K562 (cell line): Measurements from ENCODE around the gene MMEL1. TPM values are rescaled to one million over a fixed set of nuclear protein-coding genes. Genes with fewer than 3 reads are reported as not detected.

Source experiments
- EHMT2 ChIP-seq: fragments of 450-650 bp; IDR thresholded peaks from 2 replicates; pipeline ENCODE4 v1.6.1; 2018; ENCODE audit warnings: antibody characterized with exemption
- PCBP1 ChIP-seq: fragments of 200-400 bp; formaldehyde crosslinking; IDR thresholded peaks from 2 replicates; pipeline ENCODE4 v1.6.1; 2018; ENCODE audit warnings: mild to moderate bottlenecking, low read depth, low read length; ENCODE audit not compliant: poor library complexity, severe bottlenecking
- polyA plus RNA-seq, 8 experiments: library from polyadenylated mRNA; depleted of rRNA in 4 of 8; stranded (reverse) in 5 of 8; unstranded in 3 of 8; fragments of >200 nt; fragmentation: Nextera tagmentation in 2 of 8; fragmentation: Illumina TruSeq in 1 of 8; extraction: Ambion mirVana in 2 of 8; extraction: Trizol in 1 of 8; gene quantifications; 2 replicates each; pipeline versions ENCODE4 v1.2.1 to v1.2.3, GENCODE V29; 2011 to 2014; ENCODE audit warnings: inconsistent platforms in 1 of 8, missing spikeins in 1 of 8
- total RNA-seq, 7 experiments: library from RNA; depleted of rRNA in 6 of 7; stranded (reverse); fragments of >200 nt in 6 of 7; fragmentation: Illumina TruSeq in 2 of 7; extraction: Trizol in 2 of 7; gene quantifications; 2 replicates each; pipeline versions ENCODE4 v1.2.1 to v1.2.3, GENCODE V29; 2011 to 2021; ENCODE audit warnings: low replicate concordance in 1 of 7
- TF ChIP-seq, protein P1 (sequence below): sonication (generic); formaldehyde crosslinking; IDR thresholded peaks from 2 replicates; pipeline ENCODE4 v1.8.1; 2023; ENCODE audit warnings: missing genetic modification reagents, mild to moderate bottlenecking, borderline replicate concordance
- TF ChIP-seq, protein P2 (sequence below), 2 experiments: fragments of 450-650 bp; IDR thresholded peaks; 2 replicates each; pipeline ENCODE4 v1.6.1; 2016; ENCODE audit warnings: mild to moderate bottlenecking in 2 of 2, borderline replicate concordance in 1 of 2, low read depth in 1 of 2, moderate library complexity in 1 of 2
- TF ChIP-seq, protein P3 (sequence below), 3 experiments: fragments of 200-800 bp in 1 of 3; fragments of 250-450 bp in 1 of 3; fragments of 450-650 bp in 1 of 3; sonication (Bioruptor Pico) in 1 of 3; sonication (Bioruptor generic) in 1 of 3; formaldehyde crosslinking in 1 of 3; IDR thresholded peaks; 2 replicates each; pipeline versions ENCODE4 v1.6.1 to v1.8.0; 2016 to 2022; ENCODE audit warnings: mild to moderate bottlenecking in 2 of 3, missing genetic modification characterization in 2 of 3, missing compliant biosample characterization in 1 of 3, moderate library complexity in 1 of 3

The MMEL1 gene
- total and polyA plus RNA-seq, 9 of the 15 experiments (the other 6 are each of a cell fraction or from before 2014, with no cell fraction given), result not detected

DNA sequence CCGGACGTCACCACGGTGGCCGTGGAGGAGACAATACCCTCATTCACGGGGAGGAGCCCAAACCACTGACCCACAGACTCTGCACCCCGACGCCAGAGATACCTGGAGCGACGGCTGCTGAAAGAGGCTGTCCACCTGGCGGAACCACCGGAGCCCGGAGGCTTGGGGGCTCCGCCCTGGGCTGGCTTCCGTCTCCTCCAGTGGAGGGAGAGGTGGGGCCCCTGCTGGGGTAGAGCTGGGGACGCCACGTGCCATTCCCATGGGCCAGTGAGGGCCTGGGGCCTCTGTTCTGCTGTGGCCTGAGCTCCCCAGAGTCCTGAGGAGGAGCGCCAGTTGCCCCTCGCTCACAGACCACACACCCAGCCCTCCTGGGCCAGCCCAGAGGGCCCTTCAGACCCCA, 69.6 kb downstream of the MMEL1 start (continued):
- TF ChIP-seq PCBP1, result no peak
- TF ChIP-seq, protein P1, sequence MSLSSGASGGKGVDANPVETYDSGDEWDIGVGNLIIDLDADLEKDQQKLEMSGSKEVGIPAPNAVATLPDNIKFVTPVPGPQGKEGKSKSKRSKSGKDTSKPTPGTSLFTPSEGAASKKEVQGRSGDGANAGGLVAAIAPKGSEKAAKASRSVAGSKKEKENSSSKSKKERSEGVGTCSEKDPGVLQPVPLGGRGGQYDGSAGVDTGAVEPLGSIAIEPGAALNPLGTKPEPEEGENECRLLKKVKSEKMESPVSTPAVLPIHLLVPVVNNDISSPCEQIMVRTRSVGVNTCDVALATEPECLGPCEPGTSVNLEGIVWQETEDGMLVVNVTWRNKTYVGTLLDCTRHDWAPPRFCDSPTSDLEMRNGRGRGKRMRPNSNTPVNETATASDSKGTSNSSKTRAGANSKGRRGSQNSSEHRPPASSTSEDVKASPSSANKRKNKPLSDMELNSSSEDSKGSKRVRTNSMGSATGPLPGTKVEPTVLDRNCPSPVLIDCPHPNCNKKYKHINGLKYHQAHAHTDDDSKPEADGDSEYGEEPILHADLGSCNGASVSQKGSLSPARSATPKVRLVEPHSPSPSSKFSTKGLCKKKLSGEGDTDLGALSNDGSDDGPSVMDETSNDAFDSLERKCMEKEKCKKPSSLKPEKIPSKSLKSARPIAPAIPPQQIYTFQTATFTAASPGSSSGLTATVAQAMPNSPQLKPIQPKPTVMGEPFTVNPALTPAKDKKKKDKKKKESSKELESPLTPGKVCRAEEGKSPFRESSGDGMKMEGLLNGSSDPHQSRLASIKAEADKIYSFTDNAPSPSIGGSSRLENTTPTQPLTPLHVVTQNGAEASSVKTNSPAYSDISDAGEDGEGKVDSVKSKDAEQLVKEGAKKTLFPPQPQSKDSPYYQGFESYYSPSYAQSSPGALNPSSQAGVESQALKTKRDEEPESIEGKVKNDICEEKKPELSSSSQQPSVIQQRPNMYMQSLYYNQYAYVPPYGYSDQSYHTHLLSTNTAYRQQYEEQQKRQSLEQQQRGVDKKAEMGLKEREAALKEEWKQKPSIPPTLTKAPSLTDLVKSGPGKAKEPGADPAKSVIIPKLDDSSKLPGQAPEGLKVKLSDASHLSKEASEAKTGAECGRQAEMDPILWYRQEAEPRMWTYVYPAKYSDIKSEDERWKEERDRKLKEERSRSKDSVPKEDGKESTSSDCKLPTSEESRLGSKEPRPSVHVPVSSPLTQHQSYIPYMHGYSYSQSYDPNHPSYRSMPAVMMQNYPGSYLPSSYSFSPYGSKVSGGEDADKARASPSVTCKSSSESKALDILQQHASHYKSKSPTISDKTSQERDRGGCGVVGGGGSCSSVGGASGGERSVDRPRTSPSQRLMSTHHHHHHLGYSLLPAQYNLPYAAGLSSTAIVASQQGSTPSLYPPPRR (CRISPR knock-in tag), result no peak
- TF ChIP-seq, protein P2, sequence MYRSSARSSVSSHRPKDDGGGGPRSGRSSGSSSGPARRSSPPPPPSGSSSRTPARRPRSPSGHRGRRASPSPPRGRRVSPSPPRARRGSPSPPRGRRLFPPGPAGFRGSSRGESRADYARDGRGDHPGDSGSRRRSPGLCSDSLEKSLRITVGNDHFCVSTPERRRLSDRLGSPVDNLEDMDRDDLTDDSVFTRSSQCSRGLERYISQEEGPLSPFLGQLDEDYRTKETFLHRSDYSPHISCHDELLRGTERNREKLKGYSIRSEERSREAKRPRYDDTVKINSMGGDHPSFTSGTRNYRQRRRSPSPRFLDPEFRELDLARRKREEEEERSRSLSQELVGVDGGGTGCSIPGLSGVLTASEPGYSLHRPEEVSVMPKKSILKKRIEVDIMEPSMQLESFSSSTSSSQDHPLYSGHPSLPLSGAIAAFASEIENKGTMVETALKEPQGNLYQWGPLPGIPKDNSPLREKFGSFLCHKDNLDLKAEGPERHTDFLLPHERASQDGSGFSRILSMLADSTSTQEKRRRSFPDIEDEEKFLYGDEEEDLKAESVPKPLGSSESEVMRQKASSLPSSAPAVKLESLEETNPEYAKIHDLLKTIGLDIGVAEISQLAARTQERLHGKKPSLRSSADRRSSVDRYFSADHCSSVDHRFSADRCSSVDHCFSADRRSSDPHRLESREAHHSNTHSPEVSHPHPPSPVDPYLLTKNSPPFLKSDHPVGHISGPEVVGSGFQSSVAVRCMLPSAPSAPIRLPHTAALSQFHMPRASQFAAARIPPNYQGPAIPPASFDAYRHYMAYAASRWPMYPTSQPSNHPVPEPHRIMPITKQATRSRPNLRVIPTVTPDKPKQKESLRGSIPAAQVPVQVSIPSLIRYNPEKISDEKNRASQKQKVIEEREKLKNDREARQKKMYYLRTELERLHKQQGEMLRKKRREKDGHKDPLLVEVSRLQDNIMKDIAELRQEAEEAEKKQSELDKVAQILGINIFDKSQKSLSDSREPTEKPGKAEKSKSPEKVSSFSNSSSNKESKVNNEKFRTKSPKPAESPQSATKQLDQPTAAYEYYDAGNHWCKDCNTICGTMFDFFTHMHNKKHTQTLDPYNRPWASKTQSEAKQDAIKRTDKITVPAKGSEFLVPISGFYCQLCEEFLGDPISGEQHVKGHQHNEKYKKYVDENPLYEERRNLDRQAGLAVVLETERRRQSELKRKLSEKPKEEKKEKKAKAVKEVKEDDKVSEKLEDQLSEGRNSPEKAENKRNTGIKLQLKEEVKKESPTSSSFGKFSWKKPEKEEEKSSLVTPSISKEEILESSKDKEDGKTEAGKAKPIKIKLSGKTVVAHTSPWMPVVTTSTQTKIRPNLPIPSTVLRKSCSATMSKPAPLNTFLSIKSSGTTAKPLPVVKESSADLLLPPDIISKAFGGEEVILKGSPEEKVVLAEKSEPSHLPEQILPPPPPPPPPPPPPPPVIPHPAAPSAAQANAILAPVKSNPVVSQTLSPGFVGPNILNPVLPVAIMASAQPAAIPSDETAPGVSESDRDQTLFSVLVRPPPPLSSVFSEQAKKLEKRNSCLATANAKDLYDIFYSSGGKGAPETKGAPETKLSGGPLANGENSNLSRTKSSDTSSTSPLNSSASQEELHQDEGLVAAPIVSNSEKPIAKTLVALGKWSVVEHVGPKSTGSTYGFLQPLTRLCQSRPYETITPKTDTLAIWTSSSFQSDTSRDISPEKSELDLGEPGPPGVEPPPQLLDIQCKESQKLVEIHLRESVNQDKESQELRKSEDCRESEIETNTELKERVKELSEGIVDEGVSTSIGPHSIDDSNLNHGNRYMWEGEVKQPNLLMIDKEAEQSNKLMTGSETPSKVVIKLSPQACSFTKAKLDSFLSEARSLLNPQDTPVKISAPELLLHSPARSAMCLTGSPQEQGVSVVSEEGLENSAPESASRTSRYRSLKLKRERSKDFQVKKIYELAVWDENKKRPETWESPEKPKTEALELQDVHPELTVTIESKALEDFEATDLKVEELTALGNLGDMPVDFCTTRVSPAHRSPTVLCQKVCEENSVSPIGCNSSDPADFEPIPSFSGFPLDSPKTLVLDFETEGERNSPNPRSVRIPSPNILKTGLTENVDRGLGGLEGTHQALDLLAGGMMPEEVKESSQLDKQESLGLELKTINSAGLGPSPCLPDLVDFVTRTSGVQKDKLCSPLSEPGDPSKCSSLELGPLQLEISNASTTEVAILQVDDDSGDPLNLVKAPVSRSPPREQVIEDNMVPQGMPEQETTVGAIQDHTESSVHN (IDR thresholded peaks at IDR 0.05; ENCODE audit: borderline replicate concordance in 1 of 2, low read depth in 1 of 2), result no peak
- TF ChIP-seq EHMT2, result no peak
- TF ChIP-seq, protein P3, sequence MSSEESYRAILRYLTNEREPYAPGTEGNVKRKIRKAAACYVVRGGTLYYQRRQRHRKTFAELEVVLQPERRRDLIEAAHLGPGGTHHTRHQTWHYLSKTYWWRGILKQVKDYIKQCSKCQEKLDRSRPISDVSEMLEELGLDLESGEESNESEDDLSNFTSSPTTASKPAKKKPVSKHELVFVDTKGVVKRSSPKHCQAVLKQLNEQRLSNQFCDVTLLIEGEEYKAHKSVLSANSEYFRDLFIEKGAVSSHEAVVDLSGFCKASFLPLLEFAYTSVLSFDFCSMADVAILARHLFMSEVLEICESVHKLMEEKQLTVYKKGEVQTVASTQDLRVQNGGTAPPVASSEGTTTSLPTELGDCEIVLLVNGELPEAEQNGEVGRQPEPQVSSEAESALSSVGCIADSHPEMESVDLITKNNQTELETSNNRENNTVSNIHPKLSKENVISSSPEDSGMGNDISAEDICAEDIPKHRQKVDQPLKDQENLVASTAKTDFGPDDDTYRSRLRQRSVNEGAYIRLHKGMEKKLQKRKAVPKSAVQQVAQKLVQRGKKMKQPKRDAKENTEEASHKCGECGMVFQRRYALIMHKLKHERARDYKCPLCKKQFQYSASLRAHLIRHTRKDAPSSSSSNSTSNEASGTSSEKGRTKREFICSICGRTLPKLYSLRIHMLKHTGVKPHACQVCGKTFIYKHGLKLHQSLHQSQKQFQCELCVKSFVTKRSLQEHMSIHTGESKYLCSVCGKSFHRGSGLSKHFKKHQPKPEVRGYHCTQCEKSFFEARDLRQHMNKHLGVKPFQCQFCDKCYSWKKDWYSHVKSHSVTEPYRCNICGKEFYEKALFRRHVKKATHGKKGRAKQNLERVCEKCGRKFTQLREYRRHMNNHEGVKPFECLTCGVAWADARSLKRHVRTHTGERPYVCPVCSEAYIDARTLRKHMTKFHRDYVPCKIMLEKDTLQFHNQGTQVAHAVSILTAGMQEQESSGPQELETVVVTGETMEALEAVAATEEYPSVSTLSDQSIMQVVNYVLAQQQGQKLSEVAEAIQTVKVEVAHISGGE (CRISPR knock-in tag; IDR thresholded peaks at IDR 0.05), result no peak
